Endodermal cell (in vitro differentiated cells): ENCODE results near the gene NUP188. TPM values are rescaled to one million over a fixed set of nuclear protein-coding genes. Genes with fewer than 3 reads are reported as not detected.
"Not testable (repeated sequence)": the region's sequence is repeated elsewhere in the genome, so short reads cannot be mapped to it uniquely, and the experiment has no call there.

ENCODE experiments used
- DNase-seq: peaks from one replicate; pipeline ENCODE4 v3.0.0-alpha.2; 2017
- H3K27ac ChIP-seq: 2 replicates; pipeline ENCODE4 v1.5.1; 2013; ENCODE audit warnings: mild to moderate bottlenecking, low read depth, low read length, moderate library complexity
- H3K27me3 ChIP-seq: 2 replicates; pipeline ENCODE4 v1.6.1; 2013; ENCODE audit warnings: mild to moderate bottlenecking, low read length, moderate library complexity; ENCODE audit not compliant: insufficient read depth, control insufficient read depth, poor library complexity, severe bottlenecking
- H3K36me3 ChIP-seq: 2 replicates; pipeline ENCODE4 v1.7.0; 2013; ENCODE audit warnings: mild to moderate bottlenecking, low read length, moderate library complexity; ENCODE audit not compliant: control insufficient read depth, insufficient read depth
- H3K4me1 ChIP-seq: one replicate; pipeline ENCODE4 v1.7.0; 2013; ENCODE audit warnings: low read length; ENCODE audit not compliant: control insufficient read depth, insufficient read depth
- H3K4me3 ChIP-seq: 2 replicates; pipeline ENCODE4 v1.5.1; 2013; ENCODE audit warnings: mild to moderate bottlenecking, low read length, moderate library complexity
- H3K9ac ChIP-seq: 2 replicates; pipeline ENCODE4 v1.6.1; 2013; ENCODE audit warnings: mild to moderate bottlenecking, low read length, moderate library complexity; ENCODE audit not compliant: poor library complexity, severe bottlenecking; ENCODE audit errors: extremely low read depth
- H3K9me3 ChIP-seq: 2 replicates; pipeline ENCODE4 v1.6.1; 2013; ENCODE audit warnings: mild to moderate bottlenecking, low read length, moderate library complexity; ENCODE audit not compliant: control insufficient read depth
- H3K27ac Mint-ChIP-seq: 2 replicates; pipeline ENCODE4 v1.8.0; 2020; ENCODE audit warnings: mixed read lengths
- H3K27me3 Mint-ChIP-seq: 2 replicates; pipeline ENCODE4 v1.8.0; 2021; ENCODE audit warnings: mild to moderate bottlenecking, mixed read lengths; ENCODE audit not compliant: insufficient read depth
- H3K36me3 Mint-ChIP-seq: 2 replicates; pipeline ENCODE4 v1.8.0; 2020; ENCODE audit warnings: low read depth, mixed read lengths
- H3K4me1 Mint-ChIP-seq: 2 replicates; pipeline ENCODE4 v1.8.0; 2020; ENCODE audit warnings: mixed read lengths
- H3K4me3 Mint-ChIP-seq: 2 replicates; pipeline ENCODE4 v1.8.0; 2020; ENCODE audit warnings: mild to moderate bottlenecking, moderate library complexity, mixed read lengths
- H3K9me3 Mint-ChIP-seq: 2 replicates; pipeline ENCODE4 v1.8.0; 2020; ENCODE audit warnings: mild to moderate bottlenecking, mixed read lengths
- CTCF ChIP-seq: fragments of 200-600 bp; sonication (generic); conservative IDR thresholded peaks from 2 replicates; pipeline ENCODE4 v1.5.0; 2021; ENCODE audit warnings: antibody characterized with exemption, mild to moderate bottlenecking
- WGBS, 2 experiments: methylation state at CpG; one replicate each; pipeline versions ENCODE4 v1.1.5 to v1.1.7; 2013; ENCODE audit warnings: missing lambda C conversion rate in 2 of 2, mixed read lengths in 1 of 2; ENCODE audit not compliant: insufficient coverage in 1 of 2, insufficient read length in 1 of 2; 5-methylcytosine and 5-hydroxymethylcytosine counted together
- total RNA-seq, 2 donors: library from RNA; stranded (reverse); fragmentation: NEBNext Ultra II Directional in 1 of 2; extraction: Animal tissue kit (Norgen Biotek cat#: 25700) in 1 of 2; gene quantifications; 2 replicates in 1 of 2; 3 replicates in 1 of 2; pipeline ENCODE4 v1.2.1, GENCODE V29; 2021

Gene NUP188
- total RNA-seq, 2 donors from 2014 or later, result 89.8 to 94.8 TPM

DNA sequence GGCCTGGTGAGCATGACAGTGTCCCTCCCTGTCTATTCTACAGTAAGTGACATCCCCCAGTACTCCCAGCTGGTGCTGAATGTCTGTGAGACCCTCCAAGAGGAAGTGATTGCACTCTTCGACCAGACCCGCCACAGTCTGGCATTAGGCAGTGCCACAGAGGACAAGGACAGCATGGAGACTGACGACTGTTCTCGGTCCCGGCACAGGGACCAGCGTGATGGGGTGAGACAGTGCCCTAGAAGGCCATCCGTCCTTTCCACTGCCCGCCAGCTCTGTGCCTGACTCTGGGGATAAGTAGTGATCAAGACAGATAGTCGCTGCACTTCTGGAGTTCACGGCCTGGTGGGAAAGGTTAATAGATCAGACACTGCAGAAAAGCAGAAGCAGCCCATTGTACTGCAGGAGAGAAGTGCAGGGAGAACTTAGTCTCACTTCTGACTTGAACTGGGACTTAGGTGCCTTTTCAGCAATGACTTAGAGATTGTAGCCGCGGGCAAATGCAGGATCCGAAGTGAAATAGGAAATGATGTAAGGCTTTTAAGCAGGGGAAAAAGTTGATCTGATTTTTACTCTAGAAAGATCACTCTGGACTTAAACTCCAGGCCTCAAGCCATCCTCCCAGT, 52.2 kb downstream of the NUP188 start:
- no peak for DNase-seq
- Histone ChIP-seq H3K9ac (no peak overlapping the region), H3K4me3 (no peak overlapping the region), H3K27me3 (no peaks in the 10 kb centered on the region), H3K27ac (no peak overlapping the region), H3K36me3 (peaks cover 79% of the 10 kb centered on the region), H3K9me3 (no peaks in the 10 kb centered on the region), H3K4me1 (no peaks in the 10 kb centered on the region)
- Mint-ChIP-seq H3K27me3 (no peaks in the 10 kb centered on the region), H3K4me1 (no peaks in the 10 kb centered on the region), H3K36me3 (peaks cover 84% of the 10 kb centered on the region), H3K4me3 (no peak overlapping the region), H3K9me3 (no peaks in the 10 kb centered on the region), H3K27ac (no peak overlapping the region)
- WGBS, 2 experiments, result 96 to 97% methylated on average over 13 of the region's 13 CpGs
- TF ChIP-seq CTCF, result no peak

DNA sequence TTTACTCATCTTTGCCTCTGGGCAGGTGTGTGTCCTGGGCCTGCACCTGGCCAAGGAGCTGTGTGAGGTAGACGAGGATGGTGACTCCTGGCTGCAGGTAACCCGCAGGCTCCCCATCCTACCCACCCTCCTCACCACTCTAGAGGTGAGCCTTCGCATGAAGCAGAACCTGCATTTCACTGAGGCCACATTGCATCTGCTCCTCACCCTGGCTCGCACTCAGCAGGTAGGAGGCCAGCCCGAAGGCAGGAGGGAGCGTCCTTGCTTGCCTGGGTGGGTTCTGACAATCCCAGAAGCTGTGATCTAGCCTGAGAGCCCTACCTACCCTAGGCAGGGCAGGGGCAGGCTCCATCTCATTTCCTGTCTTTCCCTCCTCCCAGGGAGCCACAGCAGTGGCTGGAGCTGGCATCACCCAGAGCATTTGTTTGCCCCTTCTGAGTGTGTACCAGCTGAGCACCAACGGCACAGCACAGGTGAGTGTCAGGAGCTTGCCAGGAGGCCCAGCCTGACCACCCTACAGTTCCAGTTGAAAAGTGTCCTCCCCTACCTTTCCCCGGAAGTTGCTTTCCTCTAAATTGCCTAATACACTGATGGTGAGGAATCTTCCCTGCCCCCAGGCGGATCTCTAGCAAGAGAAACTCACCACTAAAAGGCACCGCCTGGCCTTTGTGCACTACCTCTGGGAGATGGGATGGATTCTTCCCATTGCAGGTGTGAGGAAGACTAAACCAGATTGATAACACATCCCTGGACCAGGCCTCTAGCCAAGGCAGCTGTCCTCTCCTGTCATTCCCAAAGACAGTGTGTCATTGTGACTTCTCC, 54.2 kb downstream of the NUP188 start:
- no peak overlapping the region for H3K27ac ChIP-seq
- peaks cover 75% of the 10 kb centered on the region for H3K36me3 ChIP-seq
- DNase-seq, result no peak

DNA sequence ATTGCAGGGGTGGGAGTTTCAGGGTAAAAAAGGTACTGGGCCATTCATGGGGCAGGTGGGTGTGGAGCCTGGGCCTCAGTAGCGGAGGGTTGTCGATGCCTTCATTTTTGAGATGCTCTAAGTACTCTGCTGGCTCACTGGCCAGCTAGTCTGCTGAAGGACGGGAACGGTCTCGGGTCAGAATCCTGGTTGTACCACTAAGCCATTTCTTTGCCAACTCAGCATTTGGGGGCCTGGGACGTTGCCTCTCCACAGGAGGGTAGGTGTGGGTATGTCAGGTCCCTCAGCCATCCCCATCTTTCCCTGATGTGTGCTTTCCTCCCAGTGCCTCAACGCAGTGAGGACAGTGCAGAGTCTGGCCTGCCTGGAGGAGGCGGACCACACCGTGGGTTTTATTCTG, 55.5 kb downstream of the NUP188 start:
- Histone ChIP-seq H3K4me1 (no peaks in the 10 kb centered on the region), H3K36me3 (peaks cover 73% of the 10 kb centered on the region), H3K4me3 (no peak overlapping the region), H3K9ac (no peak overlapping the region), H3K9me3 (no peaks in the 10 kb centered on the region), H3K27me3 (no peaks in the 10 kb centered on the region), H3K27ac (no peak overlapping the region)
- 96 to 98% methylated on average over 7 to 9 of the region's 9 CpGs for WGBS, 2 experiments
- H3K4me3 Mint-ChIP-seq, result no peak overlapping the region
- H3K27ac Mint-ChIP-seq, result peak overlapping the region; percentile 41
- H3K9me3 Mint-ChIP-seq, result no peaks in the 10 kb centered on the region
- no peaks in the 10 kb centered on the region for H3K4me1 Mint-ChIP-seq
- H3K27me3 Mint-ChIP-seq, result no peaks in the 10 kb centered on the region
- TF ChIP-seq CTCF, result no peak
- DNase-seq, result no peak
- H3K36me3 Mint-ChIP-seq, result peaks cover 81% of the 10 kb centered on the region

More for the DNA sequence above, 54.2 kb downstream of the NUP188 start:
- WGBS, 2 experiments, result 93 to 95% methylated on average over 4 to 10 of the region's 10 CpGs
- Mint-ChIP-seq H3K4me3 (no peak overlapping the region), H3K27ac (no peak overlapping the region), H3K36me3 (peaks cover 85% of the 10 kb centered on the region), H3K4me1 (no peaks in the 10 kb centered on the region), H3K9me3 (no peaks in the 10 kb centered on the region), H3K27me3 (no peaks in the 10 kb centered on the region)
- no peaks in the 10 kb centered on the region for H3K27me3 ChIP-seq
- no peak overlapping the region for H3K9ac ChIP-seq
- H3K4me3 ChIP-seq, result no peak overlapping the region
- H3K4me1 ChIP-seq, result no peaks in the 10 kb centered on the region
- no peak for TF ChIP-seq CTCF
- no peaks in the 10 kb centered on the region for H3K9me3 ChIP-seq

- peaks cover 68% of the 10 kb centered on the region for H3K36me3 ChIP-seq
- H3K4me1 Mint-ChIP-seq, H3K27ac Mint-ChIP-seq, H3K4me1 ChIP-seq, H3K9ac ChIP-seq, H3K9me3 Mint-ChIP-seq, H3K4me3 Mint-ChIP-seq, H3K27ac ChIP-seq, H3K27me3 ChIP-seq, H3K9me3 ChIP-seq, H3K4me3 ChIP-seq, DNase-seq, H3K27me3 Mint-ChIP-seq: not testable (repeated sequence)
- peaks cover 71% of the 10 kb centered on the region for H3K36me3 Mint-ChIP-seq
- 96% methylated on average over 4 of the region's 6 CpGs; no CpG with 5 or more reads in 1 of the 2 experiments for WGBS, 2 experiments
Measured at GRCh38 chr9:129004173-129004572, 56.7 kb downstream of the NUP188 start.
